HL-60 (cell line): ENCODE data around the gene WDR70.
"Not testable (repeated sequence)": the region's sequence is repeated elsewhere in the genome, so short reads cannot be mapped to it uniquely, and the experiment has no call there.

Experiments
- CTCF ChIP-seq: IDR thresholded peaks from one replicate; pipeline ENCODE4 v1.5.1; 2011; ENCODE audit warnings: low read length, control low read depth, inconsistent platforms; ENCODE audit not compliant: insufficient read depth
- REST ChIP-seq: IDR thresholded peaks from 2 replicates; pipeline ENCODE4 v1.6.1; 2012; ENCODE audit warnings: low read depth; ENCODE audit not compliant: insufficient replicate concordance

- not testable (repeated sequence) for TF ChIP-seq CTCF, REST
Observed at GRCh38 chr5:37518356-37518755, 139.2 kb downstream of the WDR70 start.
